BE2C (cell line): ENCODE measurements around the gene PFDN4.
"Not testable (repeated sequence)": the region's sequence is repeated elsewhere in the genome, so short reads cannot be mapped to it uniquely, and the experiment has no call there.

Experiments
- DNase-seq: peaks from one replicate; pipeline ENCODE4 v3.0.0-alpha.2; 2020
- H3K27me3 ChIP-seq: fragments of 250-450 bp; sonication (Bioruptor Pico); 2 replicates; pipeline ENCODE4 v1.5.1; 2020; ENCODE audit warnings: mild to moderate bottlenecking
- H3K36me3 ChIP-seq: fragments of 250-450 bp; sonication (Bioruptor Pico); 2 replicates; pipeline ENCODE4 v1.5.1; 2020; ENCODE audit warnings: mild to moderate bottlenecking
- H3K4me1 ChIP-seq: fragments of 250-450 bp; sonication (Bioruptor Pico); 2 replicates; pipeline ENCODE4 v1.5.1; 2020
- H3K4me3 ChIP-seq: 2 replicates; pipeline ENCODE4 v1.5.1; 2011; ENCODE audit warnings: low read depth, low read length
- H3K9me3 ChIP-seq: fragments of 250-450 bp; sonication (Bioruptor Pico); 2 replicates; pipeline ENCODE4 v1.5.1; 2020
- CTCF ChIP-seq: IDR thresholded peaks from 2 replicates; pipeline ENCODE4 v1.5.1; 2012; ENCODE audit warnings: mild to moderate bottlenecking, low read depth, low read length

Gene PFDN4

GRCh38 chr20:54262671-54263070 is 54.8 kb downstream of the PFDN4 start:
- TF ChIP-seq CTCF = no peak
- Histone ChIP-seq H3K36me3 (no peaks in the 10 kb centered on the region), H3K27me3 (peaks cover 19% of the 10 kb centered on the region), H3K4me1 (no peaks in the 10 kb centered on the region), H3K9me3 (no peaks in the 10 kb centered on the region), H3K4me3 (no peak overlapping the region)
- no peak for DNase-seq

GRCh38 chr20:54263116-54263690 is 55.3 kb downstream of the PFDN4 start:
- Histone ChIP-seq H3K36me3 (no peaks in the 10 kb centered on the region), H3K9me3 (no peaks in the 10 kb centered on the region)
- TF ChIP-seq CTCF = no peak

GRCh38 chr20:54265791-54266190 is 57.9 kb downstream of the PFDN4 start:
- peaks cover 30% of the 10 kb centered on the region for H3K27me3 ChIP-seq
- not testable (repeated sequence) for H3K4me1 ChIP-seq, H3K9me3 ChIP-seq, H3K4me3 ChIP-seq, H3K36me3 ChIP-seq, DNase-seq

More at GRCh38 chr20:54263116-54263690, 55.3 kb downstream of the PFDN4 start:
- Histone ChIP-seq H3K4me3 (no peak overlapping the region), H3K4me1 (no peaks in the 10 kb centered on the region), H3K27me3 (peaks cover 24% of the 10 kb centered on the region)
- DNase-seq = no peak

GRCh38 chr20:54266844-54267243 is 59.0 kb downstream of the PFDN4 start:
- H3K4me3 ChIP-seq = no peak overlapping the region
- H3K36me3 ChIP-seq = no peaks in the 10 kb centered on the region
- DNase-seq = no peak
- H3K27me3 ChIP-seq = peaks cover 30% of the 10 kb centered on the region
- H3K9me3 ChIP-seq = peaks cover 2% of the 10 kb centered on the region; the same call in 1 of the 2 replicates
- no peaks in the 10 kb centered on the region for H3K4me1 ChIP-seq
- TF ChIP-seq CTCF = no peak

- no peaks in the 10 kb centered on the region for H3K4me1 ChIP-seq
- no peaks in the 10 kb centered on the region for H3K36me3 ChIP-seq
- peaks cover 2% of the 10 kb centered on the region; the same call in 1 of the 2 replicates for H3K9me3 ChIP-seq
- no peak for DNase-seq
- peaks cover 29% of the 10 kb centered on the region for H3K27me3 ChIP-seq
- TF ChIP-seq CTCF = no peak
- H3K4me3 ChIP-seq = no peak overlapping the region
Measured at GRCh38 chr20:54267483-54268003, 59.7 kb downstream of the PFDN4 start.

GRCh38 chr20:54268941-54269340 is 61.1 kb downstream of the PFDN4 start:
- DNase-seq = no peak
- Histone ChIP-seq H3K27me3 (peaks cover 23% of the 10 kb centered on the region), H3K9me3 (peaks cover 2% of the 10 kb centered on the region; the same call in 1 of the 2 replicates), H3K36me3 (no peaks in the 10 kb centered on the region), H3K4me1 (no peaks in the 10 kb centered on the region), H3K4me3 (no peak overlapping the region)
- TF ChIP-seq CTCF = no peak
